ENCODE measurements around the gene DGKD. TPM values are rescaled to one million over a fixed set of nuclear protein-coding genes. Genes with fewer than 3 reads are reported as not detected.
"Not testable (repeated sequence)": the region's sequence is repeated elsewhere in the genome, so short reads cannot be mapped to it uniquely, and the experiment has no call there.

Gene DGKD
- total RNA-seq, 1 experiment from 2014 or later: 195 TPM

DNA sequence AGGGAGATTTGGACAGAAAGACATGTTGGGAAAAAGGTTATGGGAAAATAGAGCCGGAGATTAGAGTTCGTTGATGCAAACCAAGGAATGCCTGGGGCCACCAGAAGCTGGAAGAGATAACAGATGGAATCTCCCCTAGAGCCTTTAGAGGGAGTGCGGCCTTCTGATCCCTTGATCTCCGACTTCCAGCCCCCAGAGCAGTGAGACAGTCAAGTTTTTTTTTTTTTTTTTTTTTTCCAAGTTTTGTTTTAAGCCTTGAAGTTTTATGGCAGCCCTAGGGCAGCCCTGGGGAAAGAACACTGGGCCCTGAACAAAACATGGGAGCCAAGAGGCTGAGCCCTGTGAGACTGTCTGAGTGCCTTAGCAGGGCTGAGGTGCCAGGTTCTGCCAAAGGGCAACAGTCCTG is 6.5 kb downstream of the DGKD start:
- DNase-seq (ENCODE audit: extremely low read depth, low read depth): no peak

DNA sequence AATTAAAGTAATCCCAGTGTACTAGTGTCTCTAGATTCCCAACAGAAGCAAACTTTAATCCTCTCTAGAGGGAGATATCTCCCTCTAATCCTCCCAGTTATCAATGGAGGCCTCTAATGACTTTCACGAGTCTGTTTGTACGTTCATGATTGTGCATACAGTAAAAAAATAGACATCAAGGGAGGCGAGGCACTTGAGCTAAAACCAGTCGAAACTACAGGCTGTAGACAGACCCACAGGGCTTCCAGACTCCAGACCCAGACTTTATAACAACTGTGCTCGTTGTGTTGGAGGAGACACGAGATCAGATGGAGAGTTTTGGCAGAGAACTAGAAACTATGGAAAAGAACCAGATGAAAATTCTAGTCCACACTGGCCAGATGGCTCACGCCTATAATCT is 7.0 kb downstream of the DGKD start:
- DNase-seq (ENCODE audit: extremely low read depth, low read depth): no peak

DNA sequence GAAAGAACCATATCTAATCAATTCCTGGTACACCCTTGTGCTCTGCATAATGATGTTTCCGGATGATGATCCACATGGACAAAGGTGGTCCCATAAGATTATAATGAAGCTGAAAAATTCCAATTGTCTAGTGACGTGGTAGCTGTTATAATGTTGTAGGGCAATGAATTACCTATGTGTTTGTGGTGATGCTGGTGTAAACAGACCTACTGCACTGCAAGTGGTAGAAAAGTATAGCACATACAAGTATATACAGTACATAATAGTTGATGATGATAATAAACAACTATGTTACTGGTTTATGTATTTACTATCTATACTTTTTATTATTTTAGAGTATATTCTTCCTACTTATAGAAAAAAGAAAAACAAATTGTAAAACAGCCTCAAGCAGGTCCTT is 8.4 kb downstream of the DGKD start:
- DNase-seq (ENCODE audit: extremely low read depth, low read depth): no peak

DNA sequence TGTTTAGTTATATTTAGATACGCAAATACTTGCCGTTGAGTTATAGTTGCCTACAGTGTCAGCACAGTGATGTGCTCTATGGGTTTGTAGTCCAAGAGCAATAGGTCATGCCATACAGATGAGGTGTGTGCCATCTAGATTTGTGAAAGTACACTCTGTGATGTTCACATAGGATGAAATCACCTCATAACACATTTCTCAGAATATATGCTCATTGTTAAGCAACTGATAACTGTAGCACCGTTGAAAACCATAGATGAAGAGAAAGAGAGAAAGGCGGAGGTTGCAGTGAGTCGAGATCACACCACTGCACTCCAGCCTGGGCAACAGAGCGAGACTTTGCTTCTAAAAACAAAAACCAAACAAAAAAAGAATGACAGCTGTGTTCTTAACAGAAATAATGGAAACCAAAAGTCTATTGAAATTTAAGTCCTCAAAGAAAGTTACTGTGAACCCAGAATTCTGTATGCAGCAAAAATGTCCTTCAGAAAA is 9.5 kb downstream of the DGKD start:
- no peak for DNase-seq (ENCODE audit: extremely low read depth, low read depth)

DNA sequence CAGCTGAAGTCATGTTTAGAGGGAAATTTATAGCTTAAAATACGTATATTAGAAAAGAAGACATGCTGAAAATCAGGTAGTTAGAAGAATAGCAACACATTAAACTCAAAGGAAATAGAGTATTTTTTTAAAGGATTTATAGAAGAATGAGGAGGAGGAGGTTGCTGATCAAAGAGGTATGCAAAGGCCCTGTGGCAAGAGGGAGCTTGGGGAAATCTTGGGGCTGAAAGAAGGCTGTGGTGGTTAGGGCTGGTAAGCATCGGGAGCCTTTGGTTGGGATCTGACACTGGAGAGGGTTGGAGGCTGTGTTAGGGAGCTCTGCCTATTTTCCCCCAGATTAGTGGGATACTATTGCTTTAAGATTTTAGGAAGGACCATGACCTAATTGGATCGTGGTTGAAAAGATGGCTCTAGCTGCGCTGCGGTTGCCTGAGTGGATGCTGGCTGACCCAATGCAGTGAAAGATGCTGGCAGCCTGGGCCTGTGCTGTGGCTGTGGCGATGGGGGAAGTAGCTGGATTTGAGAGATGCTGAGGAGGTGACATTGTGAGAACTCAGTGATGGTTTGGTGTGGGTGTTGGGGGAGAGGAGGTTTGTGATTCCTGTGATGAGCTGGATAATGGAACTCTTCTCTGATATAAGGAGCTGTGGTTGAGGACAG is 11.7 kb downstream of the DGKD start:
- DNase-seq (ENCODE audit: extremely low read depth, low read depth): no peak

DNA sequence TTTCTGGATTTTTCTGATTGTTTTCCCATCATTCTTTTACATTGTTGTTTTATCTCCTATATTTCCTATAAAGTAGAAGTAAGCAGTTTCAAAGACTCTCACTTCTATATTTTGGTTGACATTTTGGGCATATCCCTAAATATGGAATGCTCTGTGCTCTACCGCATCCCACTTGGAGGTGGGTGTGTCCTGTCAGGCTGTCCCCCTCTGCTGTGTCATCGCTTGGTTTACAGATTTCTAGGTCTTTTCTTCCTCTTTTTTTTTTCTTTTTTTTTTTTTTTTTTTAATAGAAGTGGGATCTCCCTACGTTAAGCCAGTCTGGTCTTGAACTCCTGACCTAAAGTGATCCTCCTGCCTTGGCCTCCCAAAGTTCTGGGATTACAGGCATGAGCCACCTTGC is 13.3 kb downstream of the DGKD start:
- no peak for DNase-seq (ENCODE audit: extremely low read depth, low read depth)

DNA sequence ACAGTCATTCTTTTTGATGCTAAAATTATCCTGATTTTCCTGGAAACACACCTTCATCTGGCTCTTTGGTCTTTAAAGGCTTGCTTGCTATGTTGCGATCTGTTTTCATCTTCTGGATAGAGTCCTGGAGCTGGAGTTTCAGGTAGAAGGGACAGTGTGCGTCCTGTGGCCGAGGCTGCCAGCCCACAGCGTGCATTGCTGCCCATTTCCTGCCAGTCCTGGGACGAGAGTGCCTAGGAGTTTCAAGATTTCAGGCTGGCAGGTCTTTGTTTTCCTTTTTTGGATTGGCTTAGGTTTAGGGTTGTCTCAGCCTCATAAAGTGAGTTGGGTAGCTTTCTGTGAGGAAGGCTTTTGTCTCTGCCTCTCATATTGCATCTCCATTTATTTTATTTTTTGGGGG is 14.5 kb downstream of the DGKD start:
- DNase-seq (ENCODE audit: extremely low read depth, low read depth): no peak

DNA sequence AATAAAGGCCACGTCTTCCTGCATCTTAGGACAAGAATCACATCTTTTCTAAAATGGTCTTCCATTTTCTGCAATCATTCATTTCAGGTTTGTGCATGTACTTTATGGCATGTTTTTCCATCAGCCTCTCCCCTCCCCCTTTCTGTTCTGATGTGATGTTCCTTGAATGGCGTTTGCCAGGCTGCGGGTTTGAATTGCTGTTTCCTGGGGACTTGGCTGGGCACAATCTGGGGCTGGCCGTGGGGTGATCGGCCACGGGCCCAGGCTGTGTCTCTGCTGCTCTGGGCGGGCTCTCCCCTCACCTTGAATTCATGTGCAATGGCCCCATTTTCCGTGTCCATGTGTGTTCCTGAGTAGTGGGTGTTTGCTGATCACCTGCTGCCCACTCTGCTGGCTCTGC is 15.2 kb downstream of the DGKD start:
- DNase-seq (ENCODE audit: extremely low read depth, low read depth): no peak

DNA sequence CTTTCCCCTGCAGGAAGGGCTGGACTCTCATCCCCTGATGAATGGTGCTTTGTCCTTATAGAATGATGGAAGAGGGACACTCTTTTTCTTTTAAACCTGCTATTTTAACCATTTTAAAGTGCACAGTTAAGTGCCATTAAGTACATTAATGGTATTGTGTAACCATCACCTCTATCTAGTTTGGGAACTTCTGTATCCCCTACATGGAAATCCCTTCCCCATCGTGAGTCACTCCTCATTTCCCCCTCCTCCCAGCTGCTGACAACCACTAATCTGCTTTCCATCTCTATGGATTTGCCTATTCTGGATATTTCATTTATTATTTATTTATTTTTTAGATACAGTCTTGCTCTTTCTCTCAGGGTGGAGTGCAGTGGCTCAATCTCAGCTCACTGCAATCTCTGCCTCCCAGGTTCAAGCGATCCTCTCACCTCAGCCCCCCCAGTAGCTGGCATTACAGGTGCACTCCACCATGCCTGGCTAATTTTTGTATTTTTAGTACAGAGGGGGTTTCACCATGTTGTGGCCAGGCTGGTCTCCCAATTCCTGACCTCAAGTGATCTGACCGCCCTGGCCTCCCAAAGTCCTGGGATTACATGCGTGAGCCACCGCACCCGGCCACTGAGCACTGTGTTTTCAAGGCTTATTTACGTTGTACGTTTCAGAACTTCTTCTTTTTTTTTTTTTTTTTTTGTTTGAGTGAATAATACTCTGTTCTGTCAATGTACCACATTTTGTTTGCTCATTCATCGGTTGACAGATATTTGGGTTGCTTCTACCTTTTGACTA is 15.8 kb downstream of the DGKD start:
- no peak for DNase-seq (ENCODE audit: extremely low read depth, low read depth)

DNA sequence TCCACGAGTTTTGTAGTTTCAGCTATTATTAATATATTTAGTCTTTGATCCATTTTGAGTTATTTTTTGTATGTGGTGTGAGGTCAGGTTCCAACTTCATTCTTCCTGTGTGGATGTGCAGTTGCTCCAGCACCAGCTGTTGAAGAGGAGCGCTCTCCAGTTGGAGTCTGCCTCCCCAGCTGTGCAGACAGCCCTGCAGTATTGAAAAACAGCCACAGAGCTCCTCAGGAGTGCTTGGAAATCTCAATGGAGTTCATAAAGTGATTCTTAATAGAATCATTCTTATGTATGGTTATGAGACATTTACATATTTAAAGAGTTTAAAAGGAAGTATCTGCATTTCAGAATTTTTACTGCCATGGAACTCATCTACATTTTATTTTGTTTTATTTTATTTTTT is 17.3 kb downstream of the DGKD start:
- no peak for DNase-seq (ENCODE audit: extremely low read depth, low read depth)

DNA sequence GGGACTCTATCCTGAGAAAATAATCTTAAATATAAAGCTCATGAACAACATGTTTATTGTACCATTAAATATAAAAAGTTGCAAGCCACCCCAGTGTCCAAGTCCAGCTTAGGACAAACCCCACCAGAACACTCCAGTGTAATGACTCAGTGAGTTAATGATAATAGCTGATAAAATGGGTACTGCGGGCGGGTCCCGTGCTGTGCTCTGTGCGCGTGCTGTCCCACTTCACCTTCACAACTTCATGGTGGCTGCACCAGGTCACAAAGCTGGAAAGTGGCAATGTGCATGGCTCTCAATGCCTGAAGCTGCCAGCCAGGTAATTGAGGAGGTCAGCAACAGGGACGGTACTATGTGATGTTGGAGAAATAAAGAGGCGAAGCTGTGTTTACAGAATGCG is 18.6 kb downstream of the DGKD start:
- DNase-seq (ENCODE audit: extremely low read depth, low read depth): no peak

DNA sequence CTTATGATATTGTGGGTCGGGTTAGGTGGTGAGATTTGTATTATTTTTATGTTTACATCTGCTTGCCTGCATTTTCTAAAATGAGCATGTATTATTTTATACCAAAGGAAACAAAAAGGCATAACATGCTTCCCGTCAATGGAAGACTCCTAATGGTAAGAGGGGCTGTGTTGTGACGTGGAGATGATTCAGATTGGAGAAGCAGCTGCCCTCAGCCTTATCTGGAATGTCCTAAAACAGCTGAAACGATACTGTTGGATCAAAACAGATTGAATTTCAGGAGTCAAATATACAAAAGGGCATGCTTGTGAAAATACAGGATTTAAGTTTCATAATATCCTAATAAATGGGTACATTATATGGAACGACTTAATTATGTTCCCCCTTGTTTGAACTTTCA is 19.0 kb downstream of the DGKD start:
- DNase-seq (ENCODE audit: extremely low read depth, low read depth): no peak

DNA sequence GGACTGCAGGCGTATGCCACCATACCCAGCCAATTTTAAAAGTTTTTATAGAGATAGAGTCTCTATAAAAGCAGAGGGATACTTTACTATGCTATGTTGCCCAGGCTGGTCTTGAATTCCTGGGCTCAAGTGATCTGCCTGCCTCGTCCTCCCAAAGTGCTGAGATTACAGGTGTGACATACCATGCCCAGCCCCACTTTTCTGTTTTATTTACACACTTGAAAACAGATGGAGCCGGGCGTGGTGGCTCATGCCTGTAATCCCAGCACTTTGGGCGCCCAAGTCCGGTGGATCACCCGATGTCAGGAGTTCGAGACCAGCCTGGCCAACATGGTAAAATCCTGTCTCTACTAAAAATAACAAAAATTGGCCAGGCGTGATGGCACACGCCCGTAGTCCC is 20.5 kb downstream of the DGKD start:
- DNase-seq (ENCODE audit: extremely low read depth, low read depth): not testable (repeated sequence)

DNA sequence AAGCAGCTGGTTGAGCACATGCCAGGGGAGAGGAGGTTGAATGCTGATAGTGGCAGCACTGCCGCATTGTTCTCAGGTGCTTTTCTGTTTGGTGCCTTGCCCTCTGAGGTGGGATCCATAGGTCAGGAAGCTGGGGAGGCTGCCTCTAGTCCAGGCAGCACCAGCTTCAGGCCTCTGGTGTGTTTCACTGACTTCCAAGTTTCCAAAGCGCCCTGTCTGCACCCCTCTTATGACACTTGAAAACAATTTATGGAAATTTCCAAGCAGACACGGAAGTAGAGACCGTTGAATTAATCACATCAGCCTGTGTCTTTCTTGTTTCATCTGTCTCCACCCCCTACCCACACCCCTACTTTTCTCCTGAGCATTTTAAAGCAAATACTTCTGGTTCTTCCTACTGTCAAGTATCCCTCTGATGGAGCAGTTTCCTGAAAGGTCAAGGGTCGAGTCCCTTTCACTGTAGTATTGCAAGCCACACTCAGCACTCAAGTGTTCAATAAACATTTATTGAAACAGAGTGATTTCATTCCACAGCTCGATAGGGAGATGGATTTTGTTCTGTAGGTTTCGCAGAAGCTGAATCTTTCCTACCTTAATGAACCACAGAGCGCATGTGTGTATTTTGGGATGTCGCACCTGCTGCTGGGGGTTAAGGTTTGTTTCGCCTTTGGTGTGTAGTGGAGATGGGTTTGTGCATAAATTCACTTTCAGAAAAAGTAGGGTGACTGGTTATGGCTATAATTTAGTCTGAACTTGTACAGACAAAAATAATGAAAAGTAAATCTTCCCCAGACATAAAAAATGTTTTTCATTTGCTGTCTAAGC is 21.4 kb downstream of the DGKD start:
- DNase-seq (ENCODE audit: extremely low read depth, low read depth): no peak

DNA sequence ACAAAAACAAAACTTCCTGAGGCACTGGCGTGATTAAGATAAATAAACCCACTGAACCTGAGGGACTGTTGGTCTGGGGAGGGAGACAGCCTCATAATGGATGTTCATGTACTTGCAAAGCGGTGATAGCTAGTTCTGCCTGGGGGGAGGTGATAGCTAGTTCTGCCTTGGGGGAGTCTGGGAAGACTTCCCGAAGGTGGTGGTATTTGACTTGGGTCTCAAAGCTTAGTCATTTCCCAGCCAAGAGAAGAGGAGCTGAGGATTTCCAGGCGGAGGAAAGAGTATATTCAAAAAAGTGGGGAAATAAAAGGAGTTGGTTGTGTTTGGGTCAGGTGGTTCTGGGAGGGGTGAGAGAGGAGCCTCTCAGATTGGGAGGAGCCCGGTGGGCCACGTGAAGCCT is 24.7 kb downstream of the DGKD start:
- no peak for DNase-seq (ENCODE audit: extremely low read depth, low read depth)

DNA sequence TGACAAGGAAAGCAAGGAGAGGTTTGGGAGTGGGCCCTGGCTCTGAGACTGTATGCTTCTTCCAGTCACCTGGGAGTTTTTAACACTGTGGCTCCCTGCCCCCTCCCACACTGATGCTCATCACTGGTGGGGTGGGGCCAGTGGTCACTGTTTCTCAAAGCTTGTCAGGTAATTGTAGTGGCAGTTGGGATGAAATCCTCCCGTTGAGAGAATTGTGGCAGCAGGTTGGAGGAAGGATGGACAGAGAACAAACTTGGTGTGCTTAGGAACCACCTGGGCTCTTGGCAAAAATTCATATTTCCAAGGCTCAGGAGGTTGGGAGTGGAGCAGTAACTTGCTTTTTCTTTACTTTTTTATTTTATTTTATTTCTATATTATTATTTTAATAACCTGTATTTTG is 25.1 kb downstream of the DGKD start:
- DNase-seq (ENCODE audit: extremely low read depth, low read depth): no peak

DNA sequence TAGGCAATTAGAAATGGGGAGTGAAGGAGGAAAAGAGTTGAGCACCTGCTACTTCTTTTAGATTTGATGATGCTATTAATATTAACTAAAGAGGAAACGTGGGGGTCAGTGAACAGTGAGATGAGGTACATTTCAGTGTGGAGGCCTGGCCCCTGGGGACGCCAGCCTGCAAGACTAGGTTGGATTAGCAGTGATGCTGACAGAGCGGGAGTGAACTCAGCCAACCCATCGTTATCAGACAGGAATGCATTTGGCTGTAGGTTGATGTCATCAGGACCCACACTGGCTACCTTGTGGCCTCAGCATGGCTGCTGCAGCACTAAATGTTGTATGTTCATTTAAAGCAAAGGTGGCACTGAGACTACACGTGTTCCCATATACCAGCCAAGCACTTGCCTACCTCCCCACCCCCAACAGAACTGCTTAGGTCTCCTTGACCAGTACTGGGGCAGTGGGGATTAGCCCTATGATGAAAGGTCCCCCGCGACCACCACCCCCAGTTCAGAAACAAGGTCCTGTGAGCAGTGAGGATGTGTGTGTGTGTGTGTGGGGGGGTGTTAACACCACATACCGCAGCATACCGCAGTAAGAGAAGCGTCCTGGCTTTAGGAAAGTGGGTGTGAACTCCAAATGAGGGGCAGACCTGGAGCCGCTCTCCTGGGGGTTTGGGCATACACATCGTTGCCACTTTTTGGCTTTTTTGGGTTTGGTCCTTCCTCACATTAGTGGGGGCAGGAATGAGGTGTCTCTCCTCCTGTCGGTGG is 26.0 kb downstream of the DGKD start:
- DNase-seq (ENCODE audit: extremely low read depth, low read depth): no peak

DNA sequence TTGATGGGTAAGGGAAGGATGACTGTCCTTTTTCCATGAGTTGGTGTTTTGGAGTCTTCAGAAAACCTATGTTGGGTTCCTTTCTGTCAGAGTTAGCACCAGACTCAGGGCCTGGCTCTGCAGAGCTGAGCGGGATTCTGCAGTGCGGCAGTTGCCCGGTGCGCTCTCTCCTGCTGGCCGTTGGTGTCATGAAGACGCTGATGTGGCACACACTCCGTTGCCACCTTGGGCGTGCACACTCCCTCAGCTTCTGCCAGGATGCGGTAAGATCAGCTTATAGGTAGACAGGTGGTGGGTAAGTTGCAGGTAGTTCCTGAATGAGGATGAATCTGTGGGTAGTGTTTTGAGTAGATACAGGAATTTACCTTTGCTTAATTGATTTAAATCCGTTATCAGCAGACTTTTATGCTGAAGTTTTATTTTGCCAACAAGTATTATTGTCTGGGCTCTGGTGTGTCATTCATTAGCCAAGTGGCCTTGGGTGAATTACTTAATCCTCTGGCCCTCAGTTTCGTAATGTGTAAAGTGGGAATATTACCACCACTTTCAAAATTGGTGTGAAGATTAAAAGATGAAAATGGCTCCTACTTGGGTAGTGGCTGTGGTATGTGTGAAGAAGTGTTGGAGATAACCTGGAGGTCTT is 26.8 kb downstream of the DGKD start:
- DNase-seq (ENCODE audit: extremely low read depth, low read depth): no peak

DNA sequence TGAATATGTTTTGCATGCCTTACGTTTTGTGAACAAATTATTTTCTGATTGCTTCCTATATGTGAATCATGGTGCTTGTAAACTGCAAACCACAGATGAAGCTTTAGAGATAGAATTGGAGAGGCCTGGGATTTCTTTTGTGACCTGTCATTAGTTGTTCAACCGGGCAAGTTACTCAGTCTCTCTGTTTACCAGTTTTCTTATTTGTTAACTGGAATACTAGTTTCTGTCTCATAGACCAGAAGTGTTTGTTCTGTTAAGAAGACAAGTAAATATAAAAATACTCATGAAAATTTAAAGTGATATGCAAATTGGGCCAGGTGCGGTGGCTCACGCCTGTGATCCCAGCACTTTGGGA is 27.3 kb downstream of the DGKD start:
- DNase-seq (ENCODE audit: extremely low read depth, low read depth): no peak

DNA sequence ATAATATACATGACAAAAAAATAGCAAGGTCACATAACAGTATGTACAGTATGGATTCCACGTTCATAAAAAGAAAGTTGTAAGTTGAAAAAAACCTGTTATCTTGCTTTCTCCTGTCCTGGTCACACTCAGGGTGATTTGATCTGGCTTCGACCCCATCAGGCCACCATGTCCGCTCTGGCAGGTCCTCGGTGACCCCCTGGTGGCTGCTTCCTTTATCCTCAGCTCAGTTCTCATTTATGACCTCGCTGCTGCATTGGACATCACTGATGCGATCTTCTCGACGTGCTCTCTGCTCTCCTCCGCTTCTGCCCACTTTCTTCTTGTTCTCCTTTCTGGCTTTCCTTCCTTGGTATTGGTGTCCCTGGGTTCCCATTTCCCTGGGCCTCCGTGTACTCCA is 29.7 kb downstream of the DGKD start:
- DNase-seq (ENCODE audit: extremely low read depth, low read depth): no peak
